HEK293 (cell line): ENCODE results near the gene CISH.

Experiments
- ZNF354C ChIP-seq: fragments of 450-650 bp; formaldehyde crosslinking; IDR thresholded peaks from 2 replicates; pipeline ENCODE4 v1.5.1; 2016; ENCODE audit warnings: missing biosample characterization, missing genetic modification characterization, low read depth, borderline replicate concordance
- TF ChIP-seq, protein P1 (sequence below): fragments of 450-650 bp; formaldehyde crosslinking; IDR thresholded peaks from 2 replicates; pipeline ENCODE4 v1.5.1; 2016; ENCODE audit warnings: missing biosample characterization, missing genetic modification characterization
- TF ChIP-seq, protein P2 (sequence below): fragments of 450-650 bp; formaldehyde crosslinking; IDR thresholded peaks from 2 replicates; pipeline ENCODE4 v1.5.1; 2016; ENCODE audit warnings: missing biosample characterization, missing genetic modification characterization
- TF ChIP-seq, protein P3 (sequence below): fragments of 450-650 bp; formaldehyde crosslinking; IDR thresholded peaks from 2 replicates; pipeline ENCODE4 v1.5.1; 2016; ENCODE audit warnings: missing biosample characterization, missing genetic modification characterization, low read depth

DNA sequence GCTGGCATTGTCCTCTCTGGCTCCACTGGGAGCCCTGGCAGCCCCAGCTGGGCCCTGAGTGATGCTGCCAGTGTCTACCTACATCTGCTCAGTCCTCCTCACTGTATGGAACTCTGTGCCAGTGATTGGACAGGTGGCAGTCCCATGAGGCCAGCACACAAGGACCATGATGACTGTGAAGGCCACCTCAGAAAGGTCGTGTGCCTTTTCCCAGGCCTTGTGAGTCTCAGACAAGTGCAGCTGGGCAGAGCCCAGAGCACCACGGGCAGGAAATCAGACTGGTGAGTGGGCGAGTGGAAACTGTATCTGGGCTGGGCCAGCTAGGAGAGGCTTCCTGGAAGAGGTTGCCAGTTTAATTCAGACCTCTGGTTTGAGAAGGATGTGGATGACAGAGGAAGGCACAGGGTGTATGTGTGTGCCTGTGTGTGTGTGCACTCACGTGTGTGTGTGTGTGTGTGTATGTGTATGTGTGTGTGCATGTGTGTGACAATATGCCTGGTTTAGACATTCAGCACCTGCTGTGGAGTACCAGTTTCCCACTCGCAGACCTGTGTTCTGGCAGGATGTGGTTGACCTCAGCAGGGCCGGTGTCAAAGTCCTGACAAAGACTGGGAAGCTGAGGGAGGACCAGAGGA, 12.4 kb upstream of the CISH start:
- TF ChIP-seq, protein P1, sequence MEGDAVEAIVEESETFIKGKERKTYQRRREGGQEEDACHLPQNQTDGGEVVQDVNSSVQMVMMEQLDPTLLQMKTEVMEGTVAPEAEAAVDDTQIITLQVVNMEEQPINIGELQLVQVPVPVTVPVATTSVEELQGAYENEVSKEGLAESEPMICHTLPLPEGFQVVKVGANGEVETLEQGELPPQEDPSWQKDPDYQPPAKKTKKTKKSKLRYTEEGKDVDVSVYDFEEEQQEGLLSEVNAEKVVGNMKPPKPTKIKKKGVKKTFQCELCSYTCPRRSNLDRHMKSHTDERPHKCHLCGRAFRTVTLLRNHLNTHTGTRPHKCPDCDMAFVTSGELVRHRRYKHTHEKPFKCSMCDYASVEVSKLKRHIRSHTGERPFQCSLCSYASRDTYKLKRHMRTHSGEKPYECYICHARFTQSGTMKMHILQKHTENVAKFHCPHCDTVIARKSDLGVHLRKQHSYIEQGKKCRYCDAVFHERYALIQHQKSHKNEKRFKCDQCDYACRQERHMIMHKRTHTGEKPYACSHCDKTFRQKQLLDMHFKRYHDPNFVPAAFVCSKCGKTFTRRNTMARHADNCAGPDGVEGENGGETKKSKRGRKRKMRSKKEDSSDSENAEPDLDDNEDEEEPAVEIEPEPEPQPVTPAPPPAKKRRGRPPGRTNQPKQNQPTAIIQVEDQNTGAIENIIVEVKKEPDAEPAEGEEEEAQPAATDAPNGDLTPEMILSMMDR (tag by site-specific recombination) = no peak
- TF ChIP-seq, protein P2, sequence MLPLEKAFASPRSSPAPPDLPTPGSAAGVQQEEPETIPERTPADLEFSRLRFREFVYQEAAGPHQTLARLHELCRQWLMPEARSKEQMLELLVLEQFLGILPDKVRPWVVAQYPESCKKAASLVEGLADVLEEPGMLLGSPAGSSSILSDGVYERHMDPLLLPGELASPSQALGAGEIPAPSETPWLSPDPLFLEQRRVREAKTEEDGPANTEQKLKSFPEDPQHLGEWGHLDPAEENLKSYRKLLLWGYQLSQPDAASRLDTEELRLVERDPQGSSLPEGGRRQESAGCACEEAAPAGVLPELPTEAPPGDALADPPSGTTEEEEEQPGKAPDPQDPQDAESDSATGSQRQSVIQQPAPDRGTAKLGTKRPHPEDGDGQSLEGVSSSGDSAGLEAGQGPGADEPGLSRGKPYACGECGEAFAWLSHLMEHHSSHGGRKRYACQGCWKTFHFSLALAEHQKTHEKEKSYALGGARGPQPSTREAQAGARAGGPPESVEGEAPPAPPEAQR (tag by site-specific recombination) = no peak
- no peak for TF ChIP-seq ZNF354C (tag by site-specific recombination)
- TF ChIP-seq, protein P3, sequence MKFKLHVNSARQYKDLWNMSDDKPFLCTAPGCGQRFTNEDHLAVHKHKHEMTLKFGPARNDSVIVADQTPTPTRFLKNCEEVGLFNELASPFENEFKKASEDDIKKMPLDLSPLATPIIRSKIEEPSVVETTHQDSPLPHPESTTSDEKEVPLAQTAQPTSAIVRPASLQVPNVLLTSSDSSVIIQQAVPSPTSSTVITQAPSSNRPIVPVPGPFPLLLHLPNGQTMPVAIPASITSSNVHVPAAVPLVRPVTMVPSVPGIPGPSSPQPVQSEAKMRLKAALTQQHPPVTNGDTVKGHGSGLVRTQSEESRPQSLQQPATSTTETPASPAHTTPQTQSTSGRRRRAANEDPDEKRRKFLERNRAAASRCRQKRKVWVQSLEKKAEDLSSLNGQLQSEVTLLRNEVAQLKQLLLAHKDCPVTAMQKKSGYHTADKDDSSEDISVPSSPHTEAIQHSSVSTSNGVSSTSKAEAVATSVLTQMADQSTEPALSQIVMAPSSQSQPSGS (tag by site-specific recombination) = no peak
